Neutrophil (primary cell): Measurements from ENCODE around the gene B3GALT6.

Experiments
- H3K27ac ChIP-seq: fragments of 200-600 bp; sonication (generic); 2 replicates; pipeline ENCODE4 v1.5.1; 2016; ENCODE audit warnings: mild to moderate bottlenecking, moderate library complexity
- H3K27me3 ChIP-seq: fragments of 200-600 bp; sonication (generic); 2 replicates; pipeline ENCODE4 v1.6.0; 2016; ENCODE audit warnings: mild to moderate bottlenecking
- H3K36me3 ChIP-seq: fragments of 200-600 bp; sonication (generic); 2 replicates; pipeline ENCODE4 v1.5.1; 2017
- H3K4me1 ChIP-seq, 2 experiments: fragments of 200-600 bp in 1 of 2; sonication (generic) in 1 of 2; 1 replicate in 1 of 2; 2 replicates in 1 of 2; pipeline versions ENCODE4 v1.5.1 to v1.6.1; 2013 to 2016; ENCODE audit warnings: low read depth in 1 of 2, low read length in 1 of 2, mild to moderate bottlenecking in 1 of 2, moderate library complexity in 1 of 2; ENCODE audit not compliant: control insufficient read depth in 1 of 2, insufficient read depth in 1 of 2
- H3K4me3 ChIP-seq, 2 experiments: fragments of 200-600 bp in 1 of 2; sonication (generic) in 1 of 2; 1 replicate in 1 of 2; 2 replicates in 1 of 2; pipeline ENCODE4 v1.5.1; 2013 to 2016; ENCODE audit warnings: low read depth in 1 of 2, low read length in 1 of 2, mild to moderate bottlenecking in 1 of 2, moderate library complexity in 1 of 2
- H3K9me3 ChIP-seq: fragments of 200-600 bp; sonication (generic); 2 replicates; pipeline ENCODE4 v1.5.1; 2016
- TF ChIP-seq, protein P1 (sequence below): fragments of 200-600 bp; sonication (generic); IDR thresholded peaks from 2 replicates; pipeline ENCODE4 v1.5.1; 2016; ENCODE audit warnings: antibody characterized with exemption

The B3GALT6 gene

DNA sequence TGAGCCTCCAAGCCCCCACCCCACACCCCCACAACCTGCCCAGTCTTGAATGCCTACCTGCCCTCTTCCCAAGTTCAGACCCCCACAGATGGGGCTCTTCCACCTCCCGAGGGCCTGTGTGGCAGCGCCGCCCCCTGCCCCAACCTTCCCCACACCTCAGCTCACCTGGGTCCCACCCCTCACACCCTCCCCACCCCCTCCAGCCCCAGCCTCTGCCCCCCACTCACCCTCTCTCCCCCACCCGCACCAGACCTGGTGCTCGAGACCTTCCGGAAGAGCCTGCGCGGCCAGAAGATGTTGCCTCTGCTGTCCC, 34.9 kb upstream of the B3GALT6 start:
- no peaks in the 10 kb centered on the region for H3K9me3 ChIP-seq
- H3K4me3 ChIP-seq, result no peak overlapping the region
- H3K4me1 ChIP-seq, result peaks cover 0 to 3% of the 10 kb centered on the region in 2 experiments
- no peak overlapping the region for H3K27ac ChIP-seq
- TF ChIP-seq, protein P1, sequence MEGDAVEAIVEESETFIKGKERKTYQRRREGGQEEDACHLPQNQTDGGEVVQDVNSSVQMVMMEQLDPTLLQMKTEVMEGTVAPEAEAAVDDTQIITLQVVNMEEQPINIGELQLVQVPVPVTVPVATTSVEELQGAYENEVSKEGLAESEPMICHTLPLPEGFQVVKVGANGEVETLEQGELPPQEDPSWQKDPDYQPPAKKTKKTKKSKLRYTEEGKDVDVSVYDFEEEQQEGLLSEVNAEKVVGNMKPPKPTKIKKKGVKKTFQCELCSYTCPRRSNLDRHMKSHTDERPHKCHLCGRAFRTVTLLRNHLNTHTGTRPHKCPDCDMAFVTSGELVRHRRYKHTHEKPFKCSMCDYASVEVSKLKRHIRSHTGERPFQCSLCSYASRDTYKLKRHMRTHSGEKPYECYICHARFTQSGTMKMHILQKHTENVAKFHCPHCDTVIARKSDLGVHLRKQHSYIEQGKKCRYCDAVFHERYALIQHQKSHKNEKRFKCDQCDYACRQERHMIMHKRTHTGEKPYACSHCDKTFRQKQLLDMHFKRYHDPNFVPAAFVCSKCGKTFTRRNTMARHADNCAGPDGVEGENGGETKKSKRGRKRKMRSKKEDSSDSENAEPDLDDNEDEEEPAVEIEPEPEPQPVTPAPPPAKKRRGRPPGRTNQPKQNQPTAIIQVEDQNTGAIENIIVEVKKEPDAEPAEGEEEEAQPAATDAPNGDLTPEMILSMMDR, result no peak
- H3K36me3 ChIP-seq, result no peaks in the 10 kb centered on the region
- peaks cover 55% of the 10 kb centered on the region for H3K27me3 ChIP-seq

DNA sequence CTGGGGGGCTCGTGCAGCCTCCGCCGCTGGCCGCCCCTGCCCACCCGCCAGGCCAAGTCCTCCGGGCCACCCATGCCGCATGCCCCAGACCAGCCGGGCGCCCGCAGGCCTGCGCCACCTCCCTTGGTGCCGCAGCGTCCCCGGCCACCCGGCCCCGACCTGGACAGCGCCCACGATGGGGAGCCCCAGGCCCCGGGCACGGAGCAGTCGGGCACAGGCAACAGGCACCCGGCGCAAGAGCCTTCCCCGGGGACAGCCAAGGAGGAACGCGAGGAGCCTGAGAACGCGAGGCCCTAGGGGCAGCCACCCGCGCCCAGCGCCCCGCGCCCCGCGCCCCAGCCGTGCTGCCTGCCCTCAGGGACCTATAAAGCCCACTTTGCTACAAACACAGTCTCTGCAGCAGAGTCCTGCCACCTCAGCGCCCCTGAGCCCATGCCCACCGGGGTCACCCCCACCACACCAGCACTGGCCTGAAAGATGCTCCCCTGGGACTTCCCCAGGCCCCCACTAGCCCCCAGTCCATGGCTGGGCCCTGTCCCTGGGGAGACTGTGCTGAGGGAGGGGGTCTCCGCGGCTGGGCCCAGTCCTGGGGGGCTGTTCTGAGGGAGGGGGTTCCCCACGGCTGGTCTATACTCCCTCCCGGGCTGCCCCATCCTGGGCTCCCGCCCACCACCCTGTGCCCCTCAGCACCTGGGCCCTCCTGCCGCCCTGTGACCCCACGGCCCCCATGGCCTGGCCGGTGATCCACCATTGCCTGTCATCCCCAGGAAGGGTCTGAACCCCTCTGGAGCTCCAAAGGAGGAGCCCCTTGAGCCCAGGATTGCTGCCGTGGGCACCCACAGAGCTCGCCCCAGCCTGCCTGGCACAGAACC, 34.2 kb upstream of the B3GALT6 start:
- Histone ChIP-seq H3K4me3 (no peak overlapping the region), H3K27me3 (peaks cover 62% of the 10 kb centered on the region), H3K9me3 (no peaks in the 10 kb centered on the region), H3K27ac (no peak overlapping the region), H3K4me1 (peaks cover 0 to 3% of the 10 kb centered on the region in 2 experiments), H3K36me3 (no peaks in the 10 kb centered on the region)
- TF ChIP-seq, protein P1, result no peak

DNA sequence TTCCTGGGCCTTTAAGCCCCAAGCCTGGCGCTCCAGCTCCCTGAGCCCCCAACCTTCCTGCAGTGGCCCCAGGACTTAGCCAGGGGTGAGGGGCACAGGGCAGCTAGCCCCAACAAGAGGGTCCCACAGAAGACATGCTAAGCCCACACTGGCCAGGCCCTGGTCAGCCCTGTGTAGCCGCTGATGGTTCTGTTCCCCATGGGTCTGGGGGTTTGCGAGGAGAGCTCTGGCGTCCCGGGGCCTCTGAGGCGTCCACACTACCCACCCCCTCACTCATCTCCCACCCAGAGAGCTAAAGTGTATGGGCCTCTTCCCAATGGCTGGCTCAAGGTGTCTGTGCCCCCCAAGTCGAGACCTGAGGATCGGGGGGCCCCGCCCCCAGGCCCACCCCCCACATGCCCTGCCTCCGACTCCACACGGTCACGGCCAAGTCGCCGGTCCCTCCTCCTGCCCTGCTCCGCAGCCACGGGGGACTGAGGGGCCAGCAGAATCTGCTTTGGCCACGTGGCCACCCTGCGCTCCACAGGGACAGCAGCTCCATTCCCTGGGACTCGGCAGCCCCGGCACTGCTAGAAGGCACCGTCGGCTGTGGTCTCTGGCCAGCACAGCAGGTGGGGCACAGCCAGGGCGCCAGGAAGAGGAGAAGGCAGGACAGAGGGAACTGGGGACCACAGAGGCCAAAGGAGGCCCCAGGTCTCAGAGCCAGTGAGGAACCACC, 33.5 kb upstream of the B3GALT6 start:
- TF ChIP-seq, protein P1, result no peak
- peaks cover 0 to 3% of the 10 kb centered on the region in 2 experiments for H3K4me1 ChIP-seq
- H3K27ac ChIP-seq, result no peak overlapping the region
- no peaks in the 10 kb centered on the region for H3K36me3 ChIP-seq
- H3K4me3 ChIP-seq, result no peak overlapping the region
- peaks cover 70% of the 10 kb centered on the region for H3K27me3 ChIP-seq
- no peaks in the 10 kb centered on the region for H3K9me3 ChIP-seq

DNA sequence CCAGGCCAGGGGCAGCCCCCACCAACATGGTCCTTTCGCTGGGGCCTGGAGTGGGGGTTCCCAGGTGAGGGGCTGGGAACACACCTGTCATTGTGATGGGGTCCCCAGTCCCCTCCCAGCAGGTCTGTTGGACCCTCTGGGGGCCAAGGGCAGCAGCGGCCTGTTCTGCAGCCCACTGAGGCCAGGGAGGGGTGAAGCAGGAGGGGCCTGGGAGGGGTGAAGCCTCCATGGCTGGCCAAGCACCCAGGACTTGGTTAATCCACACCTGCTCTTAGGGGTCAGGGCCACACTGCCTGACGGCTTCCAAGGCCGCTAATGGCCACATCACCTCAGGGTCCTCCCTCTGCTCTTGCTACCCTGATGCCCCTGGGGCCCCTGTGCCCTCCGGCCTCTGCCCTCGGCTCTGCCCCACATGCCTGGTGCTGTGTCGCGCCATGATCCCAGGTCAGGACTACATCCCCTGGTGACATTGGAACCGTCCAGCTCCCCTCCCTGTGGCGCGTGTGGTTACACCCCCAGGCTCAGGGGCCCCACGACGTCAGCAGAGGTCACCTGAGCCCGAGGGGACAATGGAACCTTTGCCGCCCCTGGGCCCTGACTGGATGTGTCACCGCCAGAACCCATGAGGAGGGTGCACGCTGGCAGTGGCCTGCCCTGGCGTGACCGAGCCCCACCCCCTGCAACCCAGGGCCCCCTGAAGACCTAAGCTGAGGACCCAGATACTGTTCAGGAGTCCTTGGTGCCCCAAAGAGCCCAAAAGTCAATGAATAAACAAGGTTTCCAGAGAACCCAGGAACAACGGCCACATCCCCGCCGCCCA, 32.7 kb upstream of the B3GALT6 start:
- Histone ChIP-seq H3K4me3 (no peak overlapping the region), H3K9me3 (no peaks in the 10 kb centered on the region), H3K36me3 (no peaks in the 10 kb centered on the region), H3K4me1 (peaks cover 0 to 3% of the 10 kb centered on the region in 2 experiments), H3K27ac (no peak overlapping the region), H3K27me3 (peaks cover 71% of the 10 kb centered on the region)
- TF ChIP-seq, protein P1, result no peak

DNA sequence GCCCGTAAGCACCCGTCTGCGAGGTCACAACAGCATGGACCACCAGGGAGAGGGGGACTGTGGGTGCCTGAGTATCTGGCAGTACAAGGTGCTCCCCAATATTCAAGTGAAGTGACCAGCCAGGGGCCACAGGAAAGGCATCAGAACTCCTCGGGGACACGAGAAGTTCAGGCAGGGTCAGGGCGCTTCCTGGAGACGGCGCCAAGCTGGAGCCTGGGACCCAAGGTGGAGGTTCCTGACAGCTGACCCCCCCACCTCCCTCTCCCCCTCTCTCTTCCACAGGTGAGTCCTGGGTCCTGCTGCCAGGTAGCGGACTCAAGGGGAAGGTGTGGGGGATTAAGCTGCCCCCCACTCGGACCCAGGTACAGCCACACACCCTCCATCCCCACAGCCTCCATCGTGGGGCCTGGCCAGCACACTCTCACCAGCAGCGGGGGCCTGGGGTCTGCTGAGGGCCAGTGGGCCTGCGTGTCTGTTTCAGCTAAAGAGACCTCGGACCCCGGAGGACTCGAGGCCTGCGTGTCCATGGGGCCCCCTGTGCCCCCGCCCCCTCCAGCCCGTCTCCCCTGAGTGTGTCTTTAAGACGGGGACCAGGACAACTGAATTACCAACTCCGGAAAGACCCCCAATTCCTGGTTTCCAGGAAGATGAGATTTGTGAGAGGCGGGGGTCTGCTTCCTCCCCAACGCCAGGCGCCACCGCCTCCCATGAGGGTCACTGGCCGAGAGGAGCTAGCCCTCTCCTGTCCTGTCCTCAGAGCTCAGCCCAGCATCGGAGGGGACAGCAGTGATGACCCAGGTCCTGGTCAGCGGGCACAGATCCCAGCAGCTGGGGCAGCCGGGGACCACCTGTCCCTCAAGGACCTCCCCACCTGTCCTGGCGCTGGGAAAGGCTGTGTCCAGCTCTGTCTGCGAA, 31.8 kb upstream of the B3GALT6 start:
- no peaks in the 10 kb centered on the region for H3K36me3 ChIP-seq
- H3K27ac ChIP-seq, result no peak overlapping the region
- TF ChIP-seq, protein P1, result no peak
- peaks cover 0 to 3% of the 10 kb centered on the region in 2 experiments for H3K4me1 ChIP-seq
- peaks cover 79% of the 10 kb centered on the region for H3K27me3 ChIP-seq
- no peak overlapping the region for H3K4me3 ChIP-seq
- H3K9me3 ChIP-seq, result no peaks in the 10 kb centered on the region
